SK-N-SH treated with all-trans-retinoic acid at 6 μM for 48 hours (cell line): ENCODE results near the gene PCSK5.

ENCODE experiments used
- ESRRG ChIP-seq: fragments of 250-450 bp; sonication (Bioruptor Pico); IDR thresholded peaks from 2 replicates; pipeline ENCODE4 v1.6.1; 2021; ENCODE audit warnings: mild to moderate bottlenecking
- ISL1 ChIP-seq: fragments of 250-450 bp; sonication (Bioruptor Pico); IDR thresholded peaks from 2 replicates; pipeline ENCODE4 v2.1.2; 2022; ENCODE audit warnings: mild to moderate bottlenecking, moderate library complexity
- PATZ1 ChIP-seq: fragments of 250-450 bp; sonication (Bioruptor Pico); IDR thresholded peaks from 2 replicates; pipeline ENCODE4 v1.8.0; 2020; ENCODE audit warnings: mild to moderate bottlenecking, moderate library complexity, borderline replicate concordance
- RARB ChIP-seq: fragments of 250-450 bp; sonication (Bioruptor Pico); IDR thresholded peaks from 2 replicates; pipeline ENCODE4 v1.8.0; 2021; ENCODE audit warnings: mild to moderate bottlenecking, moderate library complexity
- SNAI2 ChIP-seq: fragments of 250-450 bp; sonication (Bioruptor Pico); IDR thresholded peaks from 2 replicates; pipeline ENCODE4 v1.5.0; 2020; ENCODE audit warnings: mild to moderate bottlenecking, moderate library complexity
- TOX ChIP-seq: fragments of 250-450 bp; sonication (Bioruptor Pico); IDR thresholded peaks from 2 replicates; pipeline ENCODE4 v1.8.0; 2021; ENCODE audit warnings: mild to moderate bottlenecking, moderate library complexity, borderline replicate concordance
- ZFP3 ChIP-seq: fragments of 250-450 bp; sonication (Bioruptor Pico); IDR thresholded peaks from 2 replicates; pipeline ENCODE4 v1.5.0; 2020; ENCODE audit warnings: mild to moderate bottlenecking, moderate library complexity
- ZNF565 ChIP-seq: fragments of 450-650 bp; formaldehyde crosslinking; conservative IDR thresholded peaks from 2 replicates; pipeline ENCODE4 v1.5.0; 2020; ENCODE audit warnings: low read depth, mild to moderate bottlenecking, moderate library complexity

DNA sequence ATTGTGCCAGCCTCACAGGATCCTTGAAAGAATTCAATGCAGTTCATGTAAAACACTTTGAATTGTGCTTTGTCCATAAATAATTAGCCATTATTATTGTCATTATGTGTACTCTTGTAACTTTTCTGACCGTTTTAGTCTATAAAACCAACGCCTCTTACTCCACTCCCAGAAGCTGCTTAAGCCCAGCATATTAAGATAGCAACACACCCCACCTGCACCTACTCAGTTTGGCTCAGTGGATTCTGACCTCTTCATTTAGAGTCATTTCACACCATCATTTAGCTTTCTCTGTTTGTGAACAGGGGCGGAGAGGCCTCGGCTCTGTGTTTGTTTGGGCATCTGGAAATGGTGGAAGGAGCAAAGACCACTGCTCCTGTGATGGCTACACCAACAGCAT is 205.1 kb downstream of the PCSK5 start:
- TF ChIP-seq PATZ1 (CRISPR knock-in tag) (no peak), ESRRG (CRISPR knock-in tag) (no peak), RARB (no peak), ISL1 (CRISPR knock-in tag) (no peak), ZNF565 (no peak), SNAI2 (CRISPR knock-in tag) (no peak), ZFP3 (no peak), TOX (CRISPR knock-in tag) (no peak)
